ENCODE measurements around the gene SPTY2D1.
A peak's percentile ranks its signal among the peaks of the same experiment; 100 is the strongest.
"Not testable (repeated sequence)": the region's sequence is repeated elsewhere in the genome, so short reads cannot be mapped to it uniquely, and the experiment has no call there.

Gene SPTY2D1

GRCh38 chr11:18599739-18600230, 34.4 kb downstream of the SPTY2D1 start, which contains the start of gene MISFA:
TSS of gene MISFA (plus strand) at chr11:18599789. CDS start at chr11:18599929, 140 bp downstream.
- no peaks in the 10 kb centered on the region for H3K27me3 ChIP-seq (replicated peaks; ENCODE audit: control insufficient read depth, insufficient read depth, low read length, poor library complexity, severe bottlenecking)
- H3K9me3 ChIP-seq (ENCODE audit: control insufficient read depth, low read length), result no peaks in the 10 kb centered on the region
- no peak within 1 kb of the TSS for H3K27ac ChIP-seq (ENCODE audit: insufficient read depth, low read length, poor library complexity, severe bottlenecking)
- H3K4me1 ChIP-seq (ENCODE audit: control insufficient read depth, insufficient read depth, low read length, poor library complexity, severe bottlenecking), result no peaks in the 10 kb centered on the region
- no peaks in the 10 kb centered on the region for H3K36me3 ChIP-seq (ENCODE audit: control insufficient read depth, insufficient read depth, low read length)
- no peak within 1 kb of the TSS for H3K4me3 ChIP-seq (ENCODE audit: insufficient read depth, low read depth, low read length, poor library complexity, severe bottlenecking)
- no peak for DNase-seq

GRCh38 chr11:18594999-18595749, 39.0 kb downstream of the SPTY2D1 start:
- no peaks in the 10 kb centered on the region for H3K9me3 ChIP-seq (ENCODE audit: control insufficient read depth, low read length)
- no peak overlapping the region for H3K4me3 ChIP-seq (ENCODE audit: insufficient read depth, low read depth, low read length, poor library complexity, severe bottlenecking)
- no peak for DNase-seq
- H3K36me3 ChIP-seq (ENCODE audit: control insufficient read depth, insufficient read depth, low read length), result no peaks in the 10 kb centered on the region
- no peak overlapping the region for H3K27ac ChIP-seq (ENCODE audit: insufficient read depth, low read length, poor library complexity, severe bottlenecking)
- no peaks in the 10 kb centered on the region for H3K27me3 ChIP-seq (replicated peaks; ENCODE audit: control insufficient read depth, insufficient read depth, low read length, poor library complexity, severe bottlenecking)
- H3K4me1 ChIP-seq (ENCODE audit: control insufficient read depth, insufficient read depth, low read length, poor library complexity, severe bottlenecking), result peaks cover 4% of the 10 kb centered on the region

- not testable (repeated sequence) for H3K36me3 ChIP-seq (ENCODE audit: control insufficient read depth, insufficient read depth, low read length); DNase-seq
Observed at GRCh38 chr11:18594088-18594487, 40.1 kb downstream of the SPTY2D1 start.

GRCh38 chr11:18590571-18590970, 43.6 kb downstream of the SPTY2D1 start:
- DNase-seq, result no peak
- Histone ChIP-seq H3K9me3 (ENCODE audit: control insufficient read depth, low read length) (no peaks in the 10 kb centered on the region), H3K27ac (ENCODE audit: insufficient read depth, low read length, poor library complexity, severe bottlenecking) (peak overlapping the region; percentile 88), H3K4me3 (ENCODE audit: insufficient read depth, low read depth, low read length, poor library complexity, severe bottlenecking) (no peak overlapping the region), H3K27me3 (replicated peaks; ENCODE audit: control insufficient read depth, insufficient read depth, low read length, poor library complexity, severe bottlenecking) (no peaks in the 10 kb centered on the region), H3K36me3 (ENCODE audit: control insufficient read depth, insufficient read depth, low read length) (no peaks in the 10 kb centered on the region), H3K4me1 (ENCODE audit: control insufficient read depth, insufficient read depth, low read length, poor library complexity, severe bottlenecking) (peaks cover 22% of the 10 kb centered on the region)

More at GRCh38 chr11:18594088-18594487, 40.1 kb downstream of the SPTY2D1 start:
- H3K9me3 ChIP-seq (ENCODE audit: control insufficient read depth, low read length); H3K4me3 ChIP-seq (ENCODE audit: insufficient read depth, low read depth, low read length, poor library complexity, severe bottlenecking); H3K27ac ChIP-seq (ENCODE audit: insufficient read depth, low read length, poor library complexity, severe bottlenecking); H3K27me3 ChIP-seq (replicated peaks; ENCODE audit: control insufficient read depth, insufficient read depth, low read length, poor library complexity, severe bottlenecking); H3K4me1 ChIP-seq (ENCODE audit: control insufficient read depth, insufficient read depth, low read length, poor library complexity, severe bottlenecking): not testable (repeated sequence)

- H3K4me3 ChIP-seq (ENCODE audit: insufficient read depth, low read depth, low read length, poor library complexity, severe bottlenecking), result peak within 1 kb of the TSS; percentile 67
- peak within 1 kb of the TSS; percentile 88 for H3K27ac ChIP-seq (ENCODE audit: insufficient read depth, low read length, poor library complexity, severe bottlenecking)
- DNase-seq, result peak; percentile 50 to 73 (median 67)
- H3K36me3 ChIP-seq (ENCODE audit: control insufficient read depth, insufficient read depth, low read length), result no peaks in the 10 kb centered on the region
- peaks cover 22% of the 10 kb centered on the region for H3K4me1 ChIP-seq (ENCODE audit: control insufficient read depth, insufficient read depth, low read length, poor library complexity, severe bottlenecking)
- H3K9me3 ChIP-seq (ENCODE audit: control insufficient read depth, low read length), result no peaks in the 10 kb centered on the region
- H3K27me3 ChIP-seq (replicated peaks; ENCODE audit: control insufficient read depth, insufficient read depth, low read length, poor library complexity, severe bottlenecking), result no peaks in the 10 kb centered on the region
Observed at GRCh38 chr11:18588297-18589252, 45.6 kb downstream of the SPTY2D1 start, which contains the start of gene UEVLD. TSS of gene UEVLD (minus strand) at chr11:18588734. CDS start at chr11:18588654, 80 bp downstream.

- no peak for DNase-seq
- no peaks in the 10 kb centered on the region for H3K4me1 ChIP-seq (ENCODE audit: control insufficient read depth, insufficient read depth, low read length, poor library complexity, severe bottlenecking)
- no peak overlapping the region for H3K4me3 ChIP-seq (ENCODE audit: insufficient read depth, low read depth, low read length, poor library complexity, severe bottlenecking)
- no peaks in the 10 kb centered on the region for H3K36me3 ChIP-seq (ENCODE audit: control insufficient read depth, insufficient read depth, low read length)
- H3K27ac ChIP-seq (ENCODE audit: insufficient read depth, low read length, poor library complexity, severe bottlenecking), result no peak overlapping the region
- no peaks in the 10 kb centered on the region for H3K27me3 ChIP-seq (replicated peaks; ENCODE audit: control insufficient read depth, insufficient read depth, low read length, poor library complexity, severe bottlenecking)
- H3K9me3 ChIP-seq (ENCODE audit: control insufficient read depth, low read length), result no peaks in the 10 kb centered on the region
Observed at GRCh38 chr11:18581825-18582224, 52.3 kb downstream of the SPTY2D1 start.

- no peak for DNase-seq
- no peaks in the 10 kb centered on the region for H3K4me1 ChIP-seq (ENCODE audit: control insufficient read depth, insufficient read depth, low read length, poor library complexity, severe bottlenecking)
- no peaks in the 10 kb centered on the region for H3K27me3 ChIP-seq (replicated peaks; ENCODE audit: control insufficient read depth, insufficient read depth, low read length, poor library complexity, severe bottlenecking)
- no peaks in the 10 kb centered on the region for H3K36me3 ChIP-seq (ENCODE audit: control insufficient read depth, insufficient read depth, low read length)
- no peaks in the 10 kb centered on the region for H3K9me3 ChIP-seq (ENCODE audit: control insufficient read depth, low read length)
- no peak overlapping the region for H3K27ac ChIP-seq (ENCODE audit: insufficient read depth, low read length, poor library complexity, severe bottlenecking)
- H3K4me3 ChIP-seq (ENCODE audit: insufficient read depth, low read depth, low read length, poor library complexity, severe bottlenecking), result no peak overlapping the region
Observed at GRCh38 chr11:18580113-18580766, 53.9 kb downstream of the SPTY2D1 start.

- no peaks in the 10 kb centered on the region for H3K36me3 ChIP-seq (ENCODE audit: control insufficient read depth, insufficient read depth, low read length)
- H3K27me3 ChIP-seq (replicated peaks; ENCODE audit: control insufficient read depth, insufficient read depth, low read length, poor library complexity, severe bottlenecking), result no peaks in the 10 kb centered on the region
- H3K27ac ChIP-seq (ENCODE audit: insufficient read depth, low read length, poor library complexity, severe bottlenecking), result peak overlapping the region; percentile 6
- DNase-seq, result no peak
- no peaks in the 10 kb centered on the region for H3K4me1 ChIP-seq (ENCODE audit: control insufficient read depth, insufficient read depth, low read length, poor library complexity, severe bottlenecking)
- H3K4me3 ChIP-seq (ENCODE audit: insufficient read depth, low read depth, low read length, poor library complexity, severe bottlenecking), result peak overlapping the region; percentile 27
- no peaks in the 10 kb centered on the region for H3K9me3 ChIP-seq (ENCODE audit: control insufficient read depth, low read length)
Observed at GRCh38 chr11:18578975-18579598, 55.1 kb downstream of the SPTY2D1 start.

GRCh38 chr11:18575361-18575760, 58.8 kb downstream of the SPTY2D1 start:
- DNase-seq, result no peak
- H3K4me3 ChIP-seq (ENCODE audit: insufficient read depth, low read depth, low read length, poor library complexity, severe bottlenecking), result no peak overlapping the region
- no peak overlapping the region for H3K27ac ChIP-seq (ENCODE audit: insufficient read depth, low read length, poor library complexity, severe bottlenecking)
- H3K4me1 ChIP-seq (ENCODE audit: control insufficient read depth, insufficient read depth, low read length, poor library complexity, severe bottlenecking), result no peaks in the 10 kb centered on the region
- peaks cover 1% of the 10 kb centered on the region for H3K36me3 ChIP-seq (ENCODE audit: control insufficient read depth, insufficient read depth, low read length)
- no peaks in the 10 kb centered on the region for H3K9me3 ChIP-seq (ENCODE audit: control insufficient read depth, low read length)
- no peaks in the 10 kb centered on the region for H3K27me3 ChIP-seq (replicated peaks; ENCODE audit: control insufficient read depth, insufficient read depth, low read length, poor library complexity, severe bottlenecking)
